Thoracic aorta (tissue), 2 donors: ENCODE results near the gene ARL6IP5. TPM values are rescaled to one million over a fixed set of nuclear protein-coding genes. Genes with fewer than 3 reads are reported as not detected.

ENCODE experiments used
- ATAC-seq: fragments of 150-250 bp; one replicate; pipeline ENCODE4 v1.8.0; 2017; ENCODE audit warnings: low read depth; ENCODE audit not compliant: insufficient number of reproducible peaks, low FRiP score
- DNase-seq: peaks from one replicate; pipeline ENCODE4 v3.0.0-alpha.2; 2020; ENCODE audit warnings: low spot score
- H3K27ac ChIP-seq, 2 donors: fragments of 200-600 bp; sonication (generic); 1 replicate in 1 of 2; 2 replicates in 1 of 2; pipeline ENCODE4 v1.5.1; 2016; ENCODE audit warnings: mild to moderate bottlenecking in 2 of 2, moderate library complexity in 2 of 2
- H3K27me3 ChIP-seq: fragments of 200-600 bp; sonication (generic); replicated peaks from 2 replicates; pipeline ENCODE4 v1.6.0; 2016; ENCODE audit warnings: mild to moderate bottlenecking; ENCODE audit not compliant: insufficient read depth
- H3K36me3 ChIP-seq: fragments of 200-600 bp; sonication (generic); one replicate; pipeline ENCODE4 v1.5.1; 2016
- H3K4me1 ChIP-seq, 2 donors: fragments of 200-600 bp; sonication (generic); 1 replicate in 1 of 2; 2 replicates in 1 of 2; pipeline versions ENCODE4 v1.5.1 to v1.6.0; 2016; ENCODE audit warnings: low read depth in 2 of 2, mild to moderate bottlenecking in 1 of 2; ENCODE audit not compliant: control insufficient read depth in 1 of 2
- H3K4me3 ChIP-seq: fragments of 200-600 bp; sonication (generic); 2 replicates; pipeline ENCODE4 v1.5.1; 2016; ENCODE audit warnings: mild to moderate bottlenecking
- H3K9me3 ChIP-seq: fragments of 200-600 bp; sonication (generic); 2 replicates; pipeline ENCODE4 v1.5.1; 2016
- total RNA-seq, 2 donors: library from RNA; depleted of rRNA; stranded (reverse); fragments of >200 nt; gene quantifications; one replicate each; pipeline versions ENCODE4 v1.1.0 to v1.2.3, GENCODE V29; 2016
- TF ChIP-seq, protein P1 (sequence below): fragments of 200-600 bp; sonication (generic); IDR thresholded peaks from one replicate; pipeline ENCODE4 v1.5.1; 2019; ENCODE audit warnings: antibody characterized with exemption

ARL6IP5 gene
- total RNA-seq, 2 donors from 2014 or later: 195 to 269 TPM

DNA sequence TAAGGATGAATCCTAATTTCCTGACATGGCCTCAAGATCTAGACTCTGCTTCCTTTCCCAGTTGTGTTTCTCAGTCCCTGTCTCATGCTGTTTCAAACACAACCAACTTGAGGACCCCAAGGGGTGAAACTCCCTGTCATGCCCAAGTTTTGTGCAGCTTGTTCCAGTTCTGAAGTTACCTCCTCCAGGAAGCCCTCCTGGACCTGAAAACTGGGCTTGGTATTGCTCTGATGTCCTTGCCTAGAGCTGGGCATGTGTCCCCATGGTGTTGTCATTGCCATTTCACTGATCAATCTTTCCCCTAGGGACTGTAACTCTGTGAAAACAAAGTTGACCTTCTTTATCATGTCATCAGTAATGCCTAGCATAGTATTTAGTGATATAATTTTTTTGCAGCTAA, 43.8 kb downstream of the ARL6IP5 start:
- DNase-seq (no peak), ATAC-seq (no peak)
- no peak overlapping the region for H3K4me3 ChIP-seq
- no peaks in the 10 kb centered on the region for H3K27me3 ChIP-seq
- no peaks in the 10 kb centered on the region for H3K36me3 ChIP-seq
- TF ChIP-seq, protein P1, sequence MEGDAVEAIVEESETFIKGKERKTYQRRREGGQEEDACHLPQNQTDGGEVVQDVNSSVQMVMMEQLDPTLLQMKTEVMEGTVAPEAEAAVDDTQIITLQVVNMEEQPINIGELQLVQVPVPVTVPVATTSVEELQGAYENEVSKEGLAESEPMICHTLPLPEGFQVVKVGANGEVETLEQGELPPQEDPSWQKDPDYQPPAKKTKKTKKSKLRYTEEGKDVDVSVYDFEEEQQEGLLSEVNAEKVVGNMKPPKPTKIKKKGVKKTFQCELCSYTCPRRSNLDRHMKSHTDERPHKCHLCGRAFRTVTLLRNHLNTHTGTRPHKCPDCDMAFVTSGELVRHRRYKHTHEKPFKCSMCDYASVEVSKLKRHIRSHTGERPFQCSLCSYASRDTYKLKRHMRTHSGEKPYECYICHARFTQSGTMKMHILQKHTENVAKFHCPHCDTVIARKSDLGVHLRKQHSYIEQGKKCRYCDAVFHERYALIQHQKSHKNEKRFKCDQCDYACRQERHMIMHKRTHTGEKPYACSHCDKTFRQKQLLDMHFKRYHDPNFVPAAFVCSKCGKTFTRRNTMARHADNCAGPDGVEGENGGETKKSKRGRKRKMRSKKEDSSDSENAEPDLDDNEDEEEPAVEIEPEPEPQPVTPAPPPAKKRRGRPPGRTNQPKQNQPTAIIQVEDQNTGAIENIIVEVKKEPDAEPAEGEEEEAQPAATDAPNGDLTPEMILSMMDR: no peak
- no peaks in the 10 kb centered on the region for H3K4me1 ChIP-seq
- no peaks in the 10 kb centered on the region for H3K9me3 ChIP-seq
- no peak overlapping the region for H3K27ac ChIP-seq

GRCh38 chr3:69129531-69129930, 44.8 kb downstream of the ARL6IP5 start:
- Histone ChIP-seq H3K27ac (no peak overlapping the region), H3K4me3 (no peak overlapping the region), H3K9me3 (no peaks in the 10 kb centered on the region), H3K36me3 (no peaks in the 10 kb centered on the region), H3K4me1 (no peaks in the 10 kb centered on the region), H3K27me3 (no peaks in the 10 kb centered on the region)
- TF ChIP-seq, protein P1: no peak
- no peak for ATAC-seq
- DNase-seq: no peak

DNA sequence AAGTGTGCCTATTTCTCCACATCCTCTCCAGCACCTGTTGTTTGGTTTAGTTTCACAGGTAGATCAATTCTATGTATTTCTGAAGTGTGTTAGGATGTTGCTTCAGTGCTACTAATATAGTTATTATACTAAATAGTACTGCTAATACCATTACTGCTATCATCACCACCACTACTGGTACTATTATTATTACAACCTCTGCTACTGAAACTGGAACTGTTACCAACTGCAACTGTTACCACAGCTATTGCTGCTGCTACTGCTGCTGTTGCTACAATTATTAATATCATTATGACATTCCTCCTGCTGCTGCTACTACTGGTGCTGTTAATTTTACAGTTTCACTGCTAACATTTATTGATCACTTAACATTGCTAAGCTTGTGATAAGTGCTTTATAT, 46.0 kb downstream of the ARL6IP5 start:
- Histone ChIP-seq H3K4me3 (no peak overlapping the region), H3K36me3 (no peaks in the 10 kb centered on the region), H3K4me1 (no peaks in the 10 kb centered on the region), H3K9me3 (no peaks in the 10 kb centered on the region), H3K27me3 (no peaks in the 10 kb centered on the region), H3K27ac (no peak overlapping the region)
- DNase-seq (no peak), ATAC-seq (no peak)
- TF ChIP-seq, protein P1: no peak

DNA sequence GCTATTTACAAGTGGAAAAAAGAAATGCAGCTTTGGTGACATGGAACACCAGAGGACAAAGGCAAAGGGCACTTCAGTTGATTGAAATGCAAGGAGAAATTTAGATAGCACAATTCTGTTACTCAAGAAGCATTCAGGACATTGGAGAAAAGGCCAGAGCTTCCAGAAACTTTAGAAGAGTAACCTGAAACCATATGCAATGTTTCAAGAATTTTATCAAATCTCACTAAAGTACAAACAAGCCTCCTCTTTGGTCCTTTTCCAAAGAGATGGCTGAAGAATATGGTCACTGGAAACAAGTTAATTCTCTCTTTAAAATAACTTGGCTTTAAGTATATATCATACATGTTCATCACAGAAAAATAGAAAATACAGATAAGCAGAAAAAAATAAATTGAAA, 52.3 kb downstream of the ARL6IP5 start:
- ATAC-seq: no peak
- H3K36me3 ChIP-seq: no peaks in the 10 kb centered on the region
- TF ChIP-seq, protein P1: no peak
- H3K27me3 ChIP-seq: no peaks in the 10 kb centered on the region
- H3K4me1 ChIP-seq: no peaks in the 10 kb centered on the region
- H3K27ac ChIP-seq: no peak overlapping the region
- H3K9me3 ChIP-seq: no peaks in the 10 kb centered on the region
- no peak overlapping the region for H3K4me3 ChIP-seq
- DNase-seq: no peak

DNA sequence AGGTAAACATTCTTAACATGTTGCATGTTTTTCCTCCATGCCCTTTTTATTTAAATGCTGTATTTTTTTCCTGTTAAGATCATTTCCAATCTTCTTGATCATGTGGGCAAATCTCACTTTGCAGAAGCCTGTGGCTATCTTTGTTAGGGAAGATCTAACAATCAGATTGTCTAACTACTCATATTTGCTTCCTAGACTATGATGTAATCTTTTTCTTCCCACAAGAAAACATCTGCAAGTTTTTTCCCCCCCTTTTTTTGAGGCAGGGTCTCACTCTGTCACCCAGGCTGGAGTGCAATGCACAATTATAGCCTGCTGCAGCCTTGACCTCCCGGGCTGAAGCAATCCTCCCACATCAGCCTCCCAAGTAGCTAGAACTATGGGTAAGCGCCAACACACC, 52.7 kb downstream of the ARL6IP5 start:
- ATAC-seq (no peak), DNase-seq (no peak)
- Histone ChIP-seq H3K4me3 (no peak overlapping the region), H3K27ac (no peak overlapping the region), H3K4me1 (no peaks in the 10 kb centered on the region), H3K36me3 (no peaks in the 10 kb centered on the region), H3K9me3 (no peaks in the 10 kb centered on the region), H3K27me3 (no peaks in the 10 kb centered on the region)
- TF ChIP-seq, protein P1: no peak
